Stimulated activated CD4-positive, alpha-beta T cell treated with anti-CD3 and anti-CD28 coated beads, TNF-alpha, amount 100 ng/mL, for 4 hours (primary cell): ENCODE results near the gene PKNOX1.
"Not testable (repeated sequence)": the region's sequence is repeated elsewhere in the genome, so short reads cannot be mapped to it uniquely, and the experiment has no call there.

Experiments
- DNase-seq, 3 experiments: peaks; one replicate each; pipeline ENCODE4 v3.0.0-alpha.2; 2020; ENCODE audit warnings: low read depth in 3 of 3

The PKNOX1 gene

GRCh38 chr21:42956824-42957630 lies 17.3 kb upstream of the PKNOX1 start:
- DNase-seq: no peak

GRCh38 chr21:42958122-42958521 lies 16.2 kb upstream of the PKNOX1 start:
- DNase-seq: not testable (repeated sequence)

GRCh38 chr21:42959728-42960127 lies 14.6 kb upstream of the PKNOX1 start:
- no peak for DNase-seq

GRCh38 chr21:42962380-42963007 lies 11.9 kb upstream of the PKNOX1 start:
- DNase-seq: no peak

- no peak for DNase-seq
Measured at GRCh38 chr21:42964086-42964485, 10.3 kb upstream of the PKNOX1 start.

GRCh38 chr21:42964546-42965210 lies 9.7 kb upstream of the PKNOX1 start:
- DNase-seq: no peak

GRCh38 chr21:42965211-42965560 lies 9.2 kb upstream of the PKNOX1 start:
- DNase-seq: no peak

GRCh38 chr21:42967616-42968015 lies 6.7 kb upstream of the PKNOX1 start:
- not testable (repeated sequence) for DNase-seq

- no peak for DNase-seq
Measured at GRCh38 chr21:42969193-42969600, 5.2 kb upstream of the PKNOX1 start.

- no peak for DNase-seq
Measured at GRCh38 chr21:42970946-42971653, 3.3 kb upstream of the PKNOX1 start.

GRCh38 chr21:42971897-42972275 lies 2.5 kb upstream of the PKNOX1 start:
- DNase-seq: no peak

- DNase-seq: no peak
Measured at GRCh38 chr21:42973309-42973990, 912 bp upstream of the PKNOX1 start.

- peak; percentile 60 to 67 (median 66) for DNase-seq
Measured at GRCh38 chr21:42974832-42975820, 764 bp downstream of the PKNOX1 start.

GRCh38 chr21:42975886-42976608 lies 1.7 kb downstream of the PKNOX1 start:
- DNase-seq: no peak

- DNase-seq: no peak
Measured at GRCh38 chr21:42980312-42981213, 6.2 kb downstream of the PKNOX1 start.

GRCh38 chr21:42981214-42981523 lies 6.8 kb downstream of the PKNOX1 start:
- DNase-seq: no peak

- no peak for DNase-seq
Measured at GRCh38 chr21:42981862-42982261, 7.5 kb downstream of the PKNOX1 start.

- DNase-seq: no peak
Measured at GRCh38 chr21:42983103-42983502, 8.7 kb downstream of the PKNOX1 start.

- DNase-seq: no peak
Measured at GRCh38 chr21:42983869-42984268, 9.5 kb downstream of the PKNOX1 start.
